ENCODE measurements around the gene EXD3. TPM values are rescaled to one million over a fixed set of nuclear protein-coding genes. Genes with fewer than 3 reads are reported as not detected.
A peak's percentile ranks its signal among the peaks of the same experiment; 100 is the strongest.

EXD3 gene
- total and polyA plus RNA-seq, 2 of the 13 experiments (the other 11 are each of a cell fraction or from before 2014, with no cell fraction given) = 2.7 to 4.8 TPM

GRCh38 chr9:137277329-137278041, 145.5 kb downstream of the EXD3 start, which contains the start of gene TOR4A (continued):
- TF ChIP-seq REST (IDR thresholded peaks at IDR 0.05; ENCODE audit: borderline replicate concordance in 1 of 2, low read depth in 1 of 2, low read length in 2 of 2) (peak in 1 of 2 experiments; percentile 47; a peak in 1 of 4 replicates), ZNF260 (CRISPR knock-in tag; IDR thresholded peaks at IDR 0.05; ENCODE audit: borderline replicate concordance, low read depth) (no peak), ZNF264 (CRISPR knock-in tag; IDR thresholded peaks at IDR 0.05) (no peak; the same call in 1 of the 2 replicates), SMAD3 (CRISPR knock-in tag; IDR thresholded peaks at IDR 0.05) (0 out of 2 replicates have a peak, but pooled peaks have one; percentile 24), HIC2 (CRISPR knock-in tag; IDR thresholded peaks at IDR 0.05; ENCODE audit: low read depth) (no peak; the same call in none of the 2 replicates), ASH2L (IDR thresholded peaks at IDR 0.05; ENCODE audit: insufficient read length, low read depth, low read length) (peak; percentile 69), POLR2AphosphoS5 (IDR thresholded peaks at IDR 0.05; ENCODE audit: low read depth, low read length) (peak; percentile 78), HNRNPH1 (optimal IDR thresholded peaks at IDR 0.05; ENCODE audit: low read depth, low read length) (no peak), ATF7-NPFF (CRISPR knock-in tag; IDR thresholded peaks at IDR 0.05; ENCODE audit: low read depth) (peak; percentile 54; the same call in 1 of the 2 replicates), MAFK (conservative IDR thresholded peaks at IDR 0.05 in 1 of 2, IDR thresholded peaks at IDR 0.05 in 1 of 2; ENCODE audit: low read length in 2 of 2) (no peak), NFE2L1 (CRISPR knock-in tag; IDR thresholded peaks at IDR 0.05; ENCODE audit: borderline replicate concordance) (no peak), EED (CRISPR knock-in tag; IDR thresholded peaks at IDR 0.05) (no peak), ARID2 (CRISPR knock-in tag; IDR thresholded peaks at IDR 0.05; ENCODE audit: borderline replicate concordance) (no peak), ZNF333 (CRISPR knock-in tag; IDR thresholded peaks at IDR 0.05; ENCODE audit: borderline replicate concordance) (no peak), IKZF1 (IDR thresholded peaks at IDR 0.05) (no peak), BRF2 (CRISPR knock-in tag; IDR thresholded peaks at IDR 0.05) (peak; percentile 38; the same call in 1 of the 2 replicates), HDAC2 (CRISPR knock-in tag; IDR thresholded peaks at IDR 0.05) (peak; percentile 66; the same call in 1 of the 2 replicates), ZNF280D (CRISPR knock-in tag; IDR thresholded peaks at IDR 0.05) (peak; percentile 80; the same call in 1 of the 2 replicates), FOSL1 (CRISPR knock-in tag; IDR thresholded peaks at IDR 0.05; ENCODE audit: borderline replicate concordance) (no peak; the same call in 1 of the 2 replicates)
